ENCODE measurements around the gene KRTAP10-7.

DNA sequence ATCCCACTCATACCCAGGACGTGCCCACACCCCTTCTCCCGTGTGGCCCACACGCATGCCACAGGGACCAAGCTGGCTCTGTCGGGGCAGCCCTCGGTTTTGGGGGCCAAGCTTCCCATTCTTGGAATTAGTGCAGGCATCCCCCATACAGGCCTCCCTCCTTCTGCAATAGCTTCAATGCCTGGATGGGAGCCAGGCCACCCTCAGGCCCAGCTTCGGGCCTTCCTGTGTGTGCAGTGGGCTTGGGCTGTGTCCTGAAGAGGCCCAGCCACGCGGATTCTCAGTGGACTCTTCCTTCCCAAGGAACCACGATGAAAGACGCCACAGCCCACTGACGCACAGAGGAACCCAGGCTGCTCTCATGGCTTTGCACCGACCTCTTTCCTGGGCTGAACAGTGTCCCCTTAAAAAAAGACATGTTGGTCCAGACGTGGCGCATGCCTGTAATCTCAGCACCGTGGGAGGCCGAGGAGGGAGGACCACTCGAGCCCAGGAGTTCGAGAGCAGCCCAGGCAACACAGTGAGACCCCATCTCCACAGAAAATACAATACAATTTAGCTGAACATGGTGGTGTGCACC, 49.2 kb downstream of the KRTAP10-7 start:
- TF ChIP-seq, protein P1, sequence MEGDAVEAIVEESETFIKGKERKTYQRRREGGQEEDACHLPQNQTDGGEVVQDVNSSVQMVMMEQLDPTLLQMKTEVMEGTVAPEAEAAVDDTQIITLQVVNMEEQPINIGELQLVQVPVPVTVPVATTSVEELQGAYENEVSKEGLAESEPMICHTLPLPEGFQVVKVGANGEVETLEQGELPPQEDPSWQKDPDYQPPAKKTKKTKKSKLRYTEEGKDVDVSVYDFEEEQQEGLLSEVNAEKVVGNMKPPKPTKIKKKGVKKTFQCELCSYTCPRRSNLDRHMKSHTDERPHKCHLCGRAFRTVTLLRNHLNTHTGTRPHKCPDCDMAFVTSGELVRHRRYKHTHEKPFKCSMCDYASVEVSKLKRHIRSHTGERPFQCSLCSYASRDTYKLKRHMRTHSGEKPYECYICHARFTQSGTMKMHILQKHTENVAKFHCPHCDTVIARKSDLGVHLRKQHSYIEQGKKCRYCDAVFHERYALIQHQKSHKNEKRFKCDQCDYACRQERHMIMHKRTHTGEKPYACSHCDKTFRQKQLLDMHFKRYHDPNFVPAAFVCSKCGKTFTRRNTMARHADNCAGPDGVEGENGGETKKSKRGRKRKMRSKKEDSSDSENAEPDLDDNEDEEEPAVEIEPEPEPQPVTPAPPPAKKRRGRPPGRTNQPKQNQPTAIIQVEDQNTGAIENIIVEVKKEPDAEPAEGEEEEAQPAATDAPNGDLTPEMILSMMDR (conservative IDR thresholded peaks at IDR 0.05 in 1 of 2, IDR thresholded peaks at IDR 0.05 in 1 of 2; ENCODE audit: low read depth in 1 of 2, low read length in 2 of 2), result no peak
- no peak for TF ChIP-seq EZH2 (IDR thresholded peaks at IDR 0.05; ENCODE audit: low read length, missing control alignments)
